Upper lobe of right lung (tissue), 1 donor: ENCODE results near the gene FUZ. TPM values are rescaled to one million over a fixed set of nuclear protein-coding genes. Genes with fewer than 3 reads are reported as not detected.

ENCODE experiments used
- ATAC-seq: fragments of 200-7000 bp; cut with Tn5 transposase; one replicate; pipeline ENCODE4 v1.9.1; 2020; ENCODE audit warnings: mild to moderate bottlenecking, moderate library complexity
- DNase-seq: peaks from one replicate; pipeline ENCODE4 v3.0.0-alpha.2; 2020
- H3K27ac ChIP-seq: fragments of 200-600 bp; one replicate; pipeline ENCODE4 v1.8.0; 2022
- H3K27me3 ChIP-seq: fragments of 200-600 bp; one replicate; pipeline ENCODE4 v1.8.0; 2022; ENCODE audit warnings: mild to moderate bottlenecking
- H3K36me3 ChIP-seq: fragments of 200-600 bp; one replicate; pipeline ENCODE4 v1.8.0; 2022
- H3K4me1 ChIP-seq: fragments of 200-600 bp; one replicate; pipeline ENCODE4 v1.8.0; 2022
- H3K4me3 ChIP-seq: fragments of 200-600 bp; one replicate; pipeline ENCODE4 v1.8.0; 2022; ENCODE audit warnings: mild to moderate bottlenecking
- H3K9me3 ChIP-seq: fragments of 200-600 bp; one replicate; pipeline ENCODE4 v1.8.0; 2022
- CTCF ChIP-seq: fragments of 200-600 bp; IDR thresholded peaks from one replicate; pipeline ENCODE4 v1.8.0; 2022; ENCODE audit warnings: antibody characterized with exemption
- intact Hi-C: fragments of 100-400 bp; cut with DNase I; formaldehyde crosslinking; loops from one replicate; pipeline ENCODE4 v1.11.0; 2022
- total RNA-seq: library from RNA; stranded (reverse); fragmentation: NEBNext Ultra II Directional; extraction: Animal tissue kit (Norgen Biotek cat#: 25700); gene quantifications from one replicate; pipeline ENCODE4 v1.2.1, GENCODE V29; 2021
- donor health status: DM: no; HTN: yes; CAD: no; lungs with severe emphysema.

Gene FUZ
- total RNA-seq, 1 donor from 2014 or later: 20.1 TPM

- Histone ChIP-seq H3K4me3 (no peak overlapping the region), H3K9me3 (peaks cover 4% of the 10 kb centered on the region), H3K36me3 (no peaks in the 10 kb centered on the region), H3K27ac (no peak overlapping the region), H3K4me1 (peaks cover 27% of the 10 kb centered on the region), H3K27me3 (no peaks in the 10 kb centered on the region)
- intact Hi-C loops: no loop called here
- TF ChIP-seq CTCF: no peak
- ATAC-seq (no peak), DNase-seq (no peak)
Observed at GRCh38 chr19:49848938-49849337, 35.8 kb upstream of the FUZ start.

DNA sequence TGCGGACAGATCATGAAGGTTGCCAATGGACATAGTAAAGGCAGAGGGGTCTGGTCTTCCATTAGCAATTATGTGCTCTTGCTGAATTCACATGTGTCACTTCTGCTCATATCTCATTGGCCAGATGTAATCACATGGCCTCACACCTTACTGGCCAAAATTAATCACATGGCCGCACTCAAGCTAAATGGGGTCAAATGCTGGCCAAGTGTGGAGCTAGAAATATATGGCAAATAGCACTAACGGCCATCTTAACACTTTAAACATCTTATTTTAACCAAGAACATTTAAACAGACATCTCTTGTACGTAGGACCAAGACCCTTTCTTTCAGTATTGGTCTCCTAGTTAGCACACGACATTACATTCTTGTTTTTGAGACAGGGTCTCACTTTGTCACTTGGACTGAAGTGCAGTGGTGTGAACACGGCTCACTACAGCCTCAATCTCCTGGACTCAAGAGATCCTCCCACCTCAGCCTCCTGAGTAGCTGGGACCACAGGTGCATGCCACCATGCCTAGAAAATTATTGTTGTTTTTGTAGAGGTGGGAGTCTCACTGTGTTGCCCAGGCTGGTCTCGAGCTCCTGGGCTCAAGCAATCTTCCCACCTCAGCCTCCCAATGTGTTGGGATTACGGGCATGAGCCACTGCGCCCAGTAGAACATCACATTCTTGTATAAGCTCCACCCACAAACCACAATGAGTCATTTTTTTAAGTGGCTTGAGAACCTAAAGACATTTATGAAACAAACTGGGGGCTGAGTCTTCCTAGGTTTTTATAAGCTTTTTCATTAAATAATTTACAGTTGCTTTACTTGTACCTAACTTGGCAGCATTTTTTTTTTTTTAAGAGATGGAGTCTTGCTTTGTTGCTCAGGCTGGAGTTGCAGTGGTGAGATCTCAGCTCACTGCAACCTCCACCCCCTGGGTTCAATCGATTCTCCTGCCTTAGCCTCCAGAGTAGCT, 34.9 kb upstream of the FUZ start:
- DNase-seq (no peak), ATAC-seq (no peak)
- Histone ChIP-seq H3K4me3 (no peak overlapping the region), H3K27me3 (no peaks in the 10 kb centered on the region), H3K9me3 (peaks cover 4% of the 10 kb centered on the region), H3K27ac (no peak overlapping the region), H3K4me1 (peaks cover 27% of the 10 kb centered on the region), H3K36me3 (no peaks in the 10 kb centered on the region)
- no peak for TF ChIP-seq CTCF
- intact Hi-C loops: no loop called here

DNA sequence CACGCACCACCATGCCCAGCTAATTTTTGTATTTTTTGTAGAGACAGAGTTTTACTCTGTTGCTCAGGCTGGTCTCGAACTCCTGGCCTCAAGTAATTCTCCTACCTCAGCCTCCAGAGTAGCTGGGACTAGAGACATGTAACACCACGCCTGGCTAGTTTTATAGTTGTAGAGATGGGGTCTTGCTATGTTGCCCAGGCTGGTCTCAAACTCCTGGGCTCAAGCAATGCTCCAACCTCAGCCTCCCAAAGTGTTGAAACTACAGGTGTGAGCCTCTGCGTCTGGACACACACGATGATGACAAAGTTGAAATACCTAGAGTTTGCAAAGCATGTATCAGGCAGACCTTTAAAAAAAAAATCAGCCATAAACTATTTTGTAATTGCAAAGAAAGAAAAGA, 33.3 kb upstream of the FUZ start:
- DNase-seq (no peak), ATAC-seq (no peak)
- no peak for TF ChIP-seq CTCF
- H3K4me3 ChIP-seq: no peak overlapping the region
- no peaks in the 10 kb centered on the region for H3K36me3 ChIP-seq
- peaks cover 4% of the 10 kb centered on the region for H3K9me3 ChIP-seq
- H3K4me1 ChIP-seq: peaks cover 15% of the 10 kb centered on the region
- intact Hi-C loops: no loop called here
- H3K27ac ChIP-seq: no peak overlapping the region
- H3K27me3 ChIP-seq: no peaks in the 10 kb centered on the region

GRCh38 chr19:49845414-49845813, 32.3 kb upstream of the FUZ start:
- H3K9me3 ChIP-seq: peaks cover 4% of the 10 kb centered on the region
- H3K4me1 ChIP-seq: peaks cover 15% of the 10 kb centered on the region
- no peaks in the 10 kb centered on the region for H3K27me3 ChIP-seq
- DNase-seq: no peak
- H3K27ac ChIP-seq: no peak overlapping the region
- ATAC-seq: no peak
- no peaks in the 10 kb centered on the region for H3K36me3 ChIP-seq
- TF ChIP-seq CTCF: no peak
- no peak overlapping the region for H3K4me3 ChIP-seq
- intact Hi-C loops: no loop called here

GRCh38 chr19:49844138-49845095, 31.3 kb upstream of the FUZ start:
- H3K9me3 ChIP-seq: peaks cover 4% of the 10 kb centered on the region
- H3K27me3 ChIP-seq: no peaks in the 10 kb centered on the region
- no peak overlapping the region for H3K4me3 ChIP-seq
- no peak for TF ChIP-seq CTCF
- ATAC-seq (no peak), DNase-seq (no peak)
- H3K4me1 ChIP-seq: peaks cover 10% of the 10 kb centered on the region
- H3K27ac ChIP-seq: no peak overlapping the region
- H3K36me3 ChIP-seq: peaks cover 2% of the 10 kb centered on the region
- intact Hi-C loops: no loop called here
